Panc1 (cell line): ENCODE results near the gene SETX.

Experiments
- CTCF ChIP-seq: fragments of 450-650 bp; IDR thresholded peaks from 2 replicates; pipeline ENCODE4 v1.5.1; 2017; ENCODE audit warnings: mild to moderate bottlenecking
- POLR2AphosphoS5 ChIP-seq: IDR thresholded peaks from 2 replicates; pipeline ENCODE4 v1.6.1; 2012; ENCODE audit warnings: mild to moderate bottlenecking, low read depth, low read length, moderate library complexity
- REST ChIP-seq, 2 experiments: IDR thresholded peaks; 2 replicates each; pipeline ENCODE4 v1.6.1; 2011 to 2012; ENCODE audit warnings: low read depth in 2 of 2, control low read depth in 1 of 2, low read length in 1 of 2, mild to moderate bottlenecking in 1 of 2, moderate library complexity in 1 of 2; ENCODE audit not compliant: insufficient read depth in 1 of 2
- TCF7L2 ChIP-seq: IDR thresholded peaks from 2 replicates; pipeline ENCODE4 v1.6.1; 2011; ENCODE audit warnings: mild to moderate bottlenecking, low read depth, low read length, inconsistent platforms

DNA sequence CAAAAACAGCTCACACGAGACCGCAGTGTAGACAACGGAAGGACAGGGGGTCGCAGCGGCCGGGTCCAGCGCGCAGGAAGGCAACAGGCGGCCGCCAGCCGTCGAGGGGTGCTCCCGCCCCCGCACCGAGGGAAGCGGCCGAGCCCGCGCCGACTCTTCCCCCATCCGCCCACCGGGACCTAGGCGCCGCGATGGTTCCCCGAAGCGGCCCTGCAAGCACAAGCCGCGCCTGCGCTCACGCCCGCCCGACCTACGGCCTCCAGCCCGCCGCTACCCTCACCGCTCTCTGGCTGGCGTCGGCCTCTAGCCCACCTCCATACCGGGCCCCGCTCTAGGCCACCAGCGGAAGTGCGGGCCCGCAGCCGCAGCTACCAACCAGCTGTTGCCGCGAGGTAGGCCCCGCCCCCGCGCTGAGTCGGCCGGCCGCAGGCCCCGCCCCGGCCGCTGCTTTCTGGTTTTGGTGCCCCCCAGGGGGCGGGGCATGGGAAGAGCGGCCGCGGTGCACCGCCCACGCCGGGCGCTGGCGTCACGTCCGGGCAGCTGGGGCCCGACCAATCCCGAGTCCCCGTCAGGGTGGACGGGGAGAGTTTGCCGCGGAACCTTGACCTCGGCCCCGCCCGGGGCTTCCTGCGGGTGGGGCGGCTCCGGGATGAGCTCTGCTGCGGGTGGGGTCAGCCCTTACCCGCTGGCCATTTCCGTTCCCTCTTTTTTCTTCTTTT is at the start of gene SETX:
- TF ChIP-seq CTCF, result no peak
- TF ChIP-seq TCF7L2, result no peak
- no peak for TF ChIP-seq REST (IDR thresholded peaks at IDR 0.05; ENCODE audit: insufficient read depth in 1 of 2, low read depth in 2 of 2, low read length in 1 of 2)
- TF ChIP-seq POLR2AphosphoS5, result peak; percentile 79
